K562 (cell line): ENCODE measurements around the gene TUBG2. TPM values are rescaled to one million over a fixed set of nuclear protein-coding genes. Genes with fewer than 3 reads are reported as not detected.

ENCODE experiments used
- CBFA2T3 ChIP-seq: fragments of 450-650 bp; IDR thresholded peaks from 2 replicates; pipeline ENCODE4 v1.6.1; 2017
- CGGBP1 ChIP-seq: fragments of 250-450 bp; sonication (Bioruptor Pico); IDR thresholded peaks from 2 replicates; pipeline ENCODE4 v1.9.0; 2021; ENCODE audit warnings: mild to moderate bottlenecking
- CTCF ChIP-seq, 3 experiments: IDR thresholded peaks in 2 of 3; conservative IDR thresholded peaks in 1 of 3; 2 replicates each; pipeline ENCODE4 v1.5.1; 2011 to 2012; ENCODE audit warnings: low read length in 3 of 3, mild to moderate bottlenecking in 3 of 3, control low read depth in 2 of 3, improper control_type of control experiment in 1 of 3, inconsistent platforms in 1 of 3, low read depth in 1 of 3, mixed read lengths in 1 of 3, moderate library complexity in 1 of 3; ENCODE audit not compliant: insufficient read depth in 2 of 3
- DLX4 ChIP-seq: fragments of 250-450 bp; sonication (Bioruptor Pico); IDR thresholded peaks from 2 replicates; pipeline ENCODE4 v1.6.1; 2021; ENCODE audit warnings: mild to moderate bottlenecking
- DPF2 ChIP-seq: fragments of 450-650 bp; IDR thresholded peaks from 2 replicates; pipeline ENCODE4 v1.6.1; 2016
- HCFC1 ChIP-seq: IDR thresholded peaks from 2 replicates; pipeline ENCODE4 v1.6.1; 2012; ENCODE audit warnings: low read depth, low read length, improper control_type of control experiment
- HSF4 ChIP-seq: fragments of 250-450 bp; sonication (Bioruptor Pico); IDR thresholded peaks from 2 replicates; pipeline ENCODE4 v2.1.2; 2022; ENCODE audit warnings: mild to moderate bottlenecking, moderate library complexity, borderline replicate concordance
- IFI16 ChIP-seq: fragments of 250-450 bp; sonication (Bioruptor Pico); IDR thresholded peaks from 2 replicates; pipeline ENCODE4 v2.1.2; 2022; ENCODE audit warnings: mild to moderate bottlenecking, inconsistent platforms
- KDM1A ChIP-seq, 2 experiments: fragments of 450-650 bp; IDR thresholded peaks; 2 replicates each; pipeline ENCODE4 v1.6.1; 2016; ENCODE audit warnings: mild to moderate bottlenecking in 2 of 2
- NCOA1 ChIP-seq: fragments of 450-650 bp; IDR thresholded peaks from 2 replicates; pipeline ENCODE4 v1.6.1; 2016; ENCODE audit warnings: low read depth
- PCBP1 ChIP-seq: fragments of 200-400 bp; formaldehyde crosslinking; IDR thresholded peaks from 2 replicates; pipeline ENCODE4 v1.6.1; 2018; ENCODE audit warnings: mild to moderate bottlenecking, low read depth, low read length; ENCODE audit not compliant: poor library complexity, severe bottlenecking
- PRMT5 ChIP-seq: sonication (generic); formaldehyde crosslinking; IDR thresholded peaks from 2 replicates; pipeline ENCODE4 v1.5.0; 2020; ENCODE audit warnings: missing genetic modification reagents
- PRPF4 ChIP-seq: fragments of 200-400 bp; formaldehyde crosslinking; IDR thresholded peaks from one replicate; pipeline ENCODE4 v1.6.1; 2017; ENCODE audit warnings: low read length, low read depth, mild to moderate bottlenecking; ENCODE audit not compliant: insufficient read depth, poor library complexity, severe bottlenecking
- RAD51 ChIP-seq: fragments of 450-650 bp; IDR thresholded peaks from 2 replicates; pipeline ENCODE4 v1.7.1; 2016; ENCODE audit warnings: low read depth, mild to moderate bottlenecking, borderline replicate concordance
- RBM25 ChIP-seq: fragments of 200-400 bp; formaldehyde crosslinking; IDR thresholded peaks from 2 replicates; pipeline ENCODE4 v1.6.1; 2018; ENCODE audit warnings: low read length, low read depth, moderate library complexity; ENCODE audit not compliant: severe bottlenecking
- SMARCA4 ChIP-seq: fragments of 450-650 bp; IDR thresholded peaks from 2 replicates; pipeline ENCODE4 v1.6.1; 2016
- SMARCB1 ChIP-seq: IDR thresholded peaks from 2 replicates; pipeline ENCODE4 v1.6.1; 2011; ENCODE audit warnings: improper control_type of control experiment, low read depth; ENCODE audit not compliant: insufficient read length
- SP1 ChIP-seq: sonication (generic); formaldehyde crosslinking; IDR thresholded peaks from 2 replicates; pipeline ENCODE4 v1.8.1; 2022; ENCODE audit warnings: mild to moderate bottlenecking, missing genetic modification reagents
- WHSC1 ChIP-seq: IDR thresholded peaks from one replicate; pipeline ENCODE4 v1.6.1; 2012; ENCODE audit warnings: low read length, control low read depth, inconsistent platforms
- ZBTB33 ChIP-seq: sonication (generic); formaldehyde crosslinking; IDR thresholded peaks from 2 replicates; pipeline ENCODE4 v1.8.1; 2023; ENCODE audit warnings: mild to moderate bottlenecking, missing genetic modification reagents
- ZNF518B ChIP-seq: fragments of 250-450 bp; sonication (Bioruptor Pico); IDR thresholded peaks from 2 replicates; pipeline ENCODE4 v1.5.0; 2021; ENCODE audit warnings: mild to moderate bottlenecking, moderate library complexity
- ZNF764 ChIP-seq: fragments of 250-450 bp; sonication (Bioruptor Pico); IDR thresholded peaks from 2 replicates; pipeline ENCODE4 v1.4.0; 2020; ENCODE audit warnings: low read depth, mild to moderate bottlenecking, moderate library complexity
- polyA plus RNA-seq, 8 experiments: library from polyadenylated mRNA; depleted of rRNA in 4 of 8; stranded (reverse) in 5 of 8; unstranded in 3 of 8; fragments of >200 nt; fragmentation: Nextera tagmentation in 2 of 8; fragmentation: Illumina TruSeq in 1 of 8; extraction: Ambion mirVana in 2 of 8; extraction: Trizol in 1 of 8; gene quantifications; 2 replicates each; pipeline versions ENCODE4 v1.2.1 to v1.2.3, GENCODE V29; 2011 to 2014; ENCODE audit warnings: inconsistent platforms in 1 of 8, missing spikeins in 1 of 8
- total RNA-seq, 7 experiments: library from RNA; depleted of rRNA in 6 of 7; stranded (reverse); fragments of >200 nt in 6 of 7; fragmentation: Illumina TruSeq in 2 of 7; extraction: Trizol in 2 of 7; gene quantifications; 2 replicates each; pipeline versions ENCODE4 v1.2.1 to v1.2.3, GENCODE V29; 2011 to 2021; ENCODE audit warnings: low replicate concordance in 1 of 7

The TUBG2 gene
- total and polyA plus RNA-seq, 9 of the 15 experiments (the other 6 are each of a cell fraction or from before 2014, with no cell fraction given): 0.09 to 0.80 (median 0.24) TPM; not detected in 2

- no peak for TF ChIP-seq PRPF4
- TF ChIP-seq CBFA2T3: no peak
- TF ChIP-seq DLX4 (CRISPR knock-in tag): no peak
- TF ChIP-seq RAD51: no peak
- peak in 2 of 3 experiments; percentile 14 to 33; a peak in 2 of 6 replicates for TF ChIP-seq CTCF (IDR thresholded peaks at IDR 0.05 in 2 of 3, conservative IDR thresholded peaks at IDR 0.05 in 1 of 3; ENCODE audit: insufficient read depth in 2 of 3, low read depth in 1 of 3, low read length in 3 of 3)
- no peak for TF ChIP-seq ZNF764 (CRISPR knock-in tag)
- TF ChIP-seq ZBTB33 (CRISPR knock-in tag): no peak
- TF ChIP-seq WHSC1: no peak
- TF ChIP-seq SP1 (CRISPR knock-in tag): 0 out of 2 replicates have a peak, but pooled peaks have one; percentile 0
- TF ChIP-seq KDM1A (IDR thresholded peaks at IDR 0.05): peak in 1 of 2 experiments; percentile 77; a peak in 2 of 4 replicates
- TF ChIP-seq SMARCA4: no peak
- TF ChIP-seq NCOA1: no peak
- no peak for TF ChIP-seq HCFC1
- no peak for TF ChIP-seq ZNF518B
- TF ChIP-seq PRMT5 (CRISPR knock-in tag): 0 out of 2 replicates have a peak, but pooled peaks have one; percentile 48
- no peak for TF ChIP-seq SMARCB1
- peak; percentile 44; the same call in 1 of the 2 replicates for TF ChIP-seq DPF2
- no peak for TF ChIP-seq RBM25
- TF ChIP-seq PCBP1: peak; percentile 15
- TF ChIP-seq HSF4: no peak
- no peak for TF ChIP-seq CGGBP1 (CRISPR knock-in tag)
- TF ChIP-seq IFI16: no peak
These were observed 17.4 kb downstream of the TUBG2 start, which contains the start of gene PLEKHH3 (continued) for GRCh38 chr17:42676424-42677011.
